ENCODE measurements around the gene BIN1. TPM values are rescaled to one million over a fixed set of nuclear protein-coding genes. Genes with fewer than 3 reads are reported as not detected.

Gene BIN1
- 9.9 TPM for polyA plus RNA-seq (2012; ENCODE audit: insufficient read length, low read depth)

GRCh38 chr2:127106991-127107621, at the start of gene BIN1:
Gene BIN1 (minus strand): TSS chr2:127107154. CDS start chr2:127106943, 211 bp downstream.
- TF ChIP-seq SIN3A (IDR thresholded peaks at IDR 0.05; ENCODE audit: borderline replicate concordance, insufficient read depth, low read length) (no peak), FOXP2 (optimal IDR thresholded peaks at IDR 0.05; ENCODE audit: borderline replicate concordance, extremely low read depth, extremely low read length, insufficient read depth) (no peak), REST (IDR thresholded peaks at IDR 0.05; ENCODE audit: insufficient read depth in 1 of 2, low read depth in 2 of 2, low read length in 2 of 2) (no peak), POLR2AphosphoS5 (IDR thresholded peaks at IDR 0.05; ENCODE audit: low read depth, low read length) (no peak), TAF1 (IDR thresholded peaks at IDR 0.05; ENCODE audit: borderline replicate concordance, insufficient read depth, low read length) (no peak)

- TF ChIP-seq POLR2AphosphoS5 (IDR thresholded peaks at IDR 0.05; ENCODE audit: low read depth, low read length) (no peak), FOXP2 (optimal IDR thresholded peaks at IDR 0.05; ENCODE audit: borderline replicate concordance, extremely low read depth, extremely low read length, insufficient read depth) (no peak), REST (IDR thresholded peaks at IDR 0.05; ENCODE audit: insufficient read depth in 1 of 2, low read depth in 2 of 2, low read length in 2 of 2) (no peak)
These were observed 49.0 kb upstream of the BIN1 start for GRCh38 chr2:127155947-127156346.

GRCh38 chr2:127155028-127155581, 48.2 kb upstream of the BIN1 start:
- no peak for TF ChIP-seq SIN3A (IDR thresholded peaks at IDR 0.05; ENCODE audit: borderline replicate concordance, insufficient read depth, low read length)
- no peak for TF ChIP-seq TAF1 (IDR thresholded peaks at IDR 0.05; ENCODE audit: borderline replicate concordance, insufficient read depth, low read length)
- TF ChIP-seq FOXP2 (optimal IDR thresholded peaks at IDR 0.05; ENCODE audit: borderline replicate concordance, extremely low read depth, extremely low read length, insufficient read depth) = no peak
- no peak for TF ChIP-seq REST (IDR thresholded peaks at IDR 0.05; ENCODE audit: insufficient read depth in 1 of 2, low read depth in 2 of 2, low read length in 2 of 2)
- no peak for TF ChIP-seq POLR2AphosphoS5 (IDR thresholded peaks at IDR 0.05; ENCODE audit: low read depth, low read length)

GRCh38 chr2:127154396-127154795, 47.4 kb upstream of the BIN1 start:
- TF ChIP-seq FOXP2 (optimal IDR thresholded peaks at IDR 0.05; ENCODE audit: borderline replicate concordance, extremely low read depth, extremely low read length, insufficient read depth) (no peak), REST (IDR thresholded peaks at IDR 0.05; ENCODE audit: insufficient read depth in 1 of 2, low read depth in 2 of 2, low read length in 2 of 2) (no peak), SIN3A (IDR thresholded peaks at IDR 0.05; ENCODE audit: borderline replicate concordance, insufficient read depth, low read length) (no peak), TAF1 (IDR thresholded peaks at IDR 0.05; ENCODE audit: borderline replicate concordance, insufficient read depth, low read length) (no peak)

Measured in PFSK-1 (cell line).